Gastrocnemius medialis (tissue), 4 donors: ENCODE data around the gene FFAR4. TPM values are rescaled to one million over a fixed set of nuclear protein-coding genes. Genes with fewer than 3 reads are reported as not detected.
A peak's percentile ranks its signal among the peaks of the same experiment; 100 is the strongest.

Experiments
- ATAC-seq, 2 donors: fragments of 150-250 bp; one replicate each; pipeline ENCODE4 v1.9.1; 2016
- DNase-seq, 2 donors: peaks; one replicate each; pipeline ENCODE4 v3.0.0-alpha.2; 2019
- H3K27ac ChIP-seq, 4 donors: fragments of 200-600 bp; sonication (generic); 1 replicate in 1 of 4; 2 replicates in 3 of 4; pipeline ENCODE4 v1.5.1; 2016 to 2018; ENCODE audit warnings: mild to moderate bottlenecking in 2 of 4, moderate library complexity in 1 of 4
- H3K27me3 ChIP-seq, 3 donors: fragments of 200-600 bp; sonication (generic) in 2 of 3; 1 replicate in 1 of 3; 2 replicates in 2 of 3; pipeline versions ENCODE4 v1.5.1 to v1.6.0; 2016 to 2019; ENCODE audit warnings: mild to moderate bottlenecking in 1 of 3, moderate library complexity in 1 of 3
- H3K36me3 ChIP-seq, 2 donors: fragments of 200-600 bp; sonication (generic) in 1 of 2; one replicate each; pipeline ENCODE4 v1.5.1; 2017 to 2018
- H3K4me1 ChIP-seq, 2 donors: fragments of 200-600 bp; sonication (generic) in 1 of 2; one replicate each; pipeline ENCODE4 v1.5.1; 2016 to 2017; ENCODE audit warnings: mild to moderate bottlenecking in 2 of 2
- H3K4me3 ChIP-seq, 4 donors: fragments of 200-600 bp; sonication (generic) in 3 of 4; 1 replicate in 1 of 4; 2 replicates in 3 of 4; pipeline ENCODE4 v1.5.1; 2016 to 2019; ENCODE audit warnings: mild to moderate bottlenecking in 2 of 4
- H3K9me3 ChIP-seq, 3 donors: fragments of 200-600 bp; sonication (generic) in 2 of 3; 1 replicate in 1 of 3; 2 replicates in 2 of 3; pipeline ENCODE4 v1.5.1; 2016 to 2019
- POLR2A ChIP-seq, 2 donors: fragments of 450-650 bp; IDR thresholded peaks; one replicate each; pipeline ENCODE4 v1.6.1; 2017; ENCODE audit warnings: antibody characterized with exemption in 2 of 2, mild to moderate bottlenecking in 2 of 2, moderate library complexity in 2 of 2
- in situ Hi-C, 4 donors: fragments of 200-750 bp; cut with MboI; loops; one replicate each; pipeline versions ENCODE4 v1.15.0 to v1.8.0; 2017; ENCODE audit warnings: low sequenced_read_pairs in 4 of 4
- intact Hi-C: fragments of 100-400 bp; cut with DNase I; formaldehyde crosslinking; loops from one replicate; pipeline ENCODE4 v1.15.1; 2023; ENCODE audit warnings: low total_unique reads
- total RNA-seq, 4 donors: library from RNA; depleted of rRNA; stranded (reverse); fragments of >200 nt; gene quantifications; one replicate each; pipeline versions ENCODE4 v1.1.0 to v1.2.3, GENCODE V29; 2016
- TF ChIP-seq, protein P1 (sequence below), 5 experiments: fragments of 450-650 bp in 3 of 5; fragments of 200-600 bp in 2 of 5; sonication (generic) in 2 of 5; IDR thresholded peaks in 4 of 5; conservative IDR thresholded peaks in 1 of 5; 1 replicate in 4 of 5; 2 replicates in 1 of 5; pipeline ENCODE4 v1.5.1; 2016 to 2019; ENCODE audit warnings: antibody characterized with exemption in 5 of 5, mild to moderate bottlenecking in 3 of 5, moderate library complexity in 3 of 5

The FFAR4 gene
- total RNA-seq, 4 donors from 2014 or later, result 0.10 to 0.17 TPM; not detected in 2

DNA sequence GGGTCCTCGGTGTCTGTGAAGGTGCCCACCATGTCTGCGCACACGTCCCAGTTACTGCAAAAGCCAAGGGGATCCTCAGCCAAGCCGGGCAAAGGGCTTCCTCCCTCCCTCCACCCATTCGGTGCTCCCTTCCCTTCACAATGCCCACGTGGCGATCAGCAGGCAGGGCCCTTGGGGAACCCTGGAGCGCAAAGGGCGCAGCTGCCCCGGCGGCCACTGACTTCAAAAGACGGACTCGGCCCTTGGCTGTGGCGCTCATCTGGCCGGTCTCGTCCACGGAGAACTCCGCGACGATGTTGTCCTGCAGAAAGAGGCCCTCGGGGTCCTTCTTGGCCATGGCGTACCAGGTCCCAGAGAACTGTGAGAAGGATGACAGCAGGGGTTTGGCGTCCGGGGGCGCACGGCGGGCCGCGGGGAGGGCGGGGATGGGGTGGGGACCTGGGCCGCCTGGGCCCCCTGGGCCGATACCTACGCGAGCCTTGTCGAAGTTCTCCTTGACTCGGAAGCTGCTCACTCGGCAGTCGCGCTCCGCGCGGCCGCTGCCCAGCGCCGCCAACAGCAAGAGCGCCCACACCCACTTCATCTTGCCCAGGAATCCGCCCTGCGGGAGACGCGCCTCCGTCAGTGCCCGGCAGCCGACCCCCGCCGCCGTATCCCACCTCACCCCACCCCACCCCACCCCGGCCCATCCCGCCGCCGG lies 34.1 kb downstream of the FFAR4 start:
- H3K4me3 ChIP-seq, result peak overlapping the region; percentile 16 to 40 (median 26)
- DNase-seq, result no peak
- in situ Hi-C loops (no loop called here), intact Hi-C loops (no loop called here)
- no peak overlapping the region for H3K27ac ChIP-seq
- peak in 1 of 2 donors; percentile 23 for ATAC-seq
- no peaks in the 10 kb centered on the region for H3K9me3 ChIP-seq
- H3K4me1 ChIP-seq, result peaks cover 0 to 9% of the 10 kb centered on the region in 2 donors
- peaks cover 25 to 33% (median 27%) of the 10 kb centered on the region in 3 donors for H3K27me3 ChIP-seq
- TF ChIP-seq, protein P1, sequence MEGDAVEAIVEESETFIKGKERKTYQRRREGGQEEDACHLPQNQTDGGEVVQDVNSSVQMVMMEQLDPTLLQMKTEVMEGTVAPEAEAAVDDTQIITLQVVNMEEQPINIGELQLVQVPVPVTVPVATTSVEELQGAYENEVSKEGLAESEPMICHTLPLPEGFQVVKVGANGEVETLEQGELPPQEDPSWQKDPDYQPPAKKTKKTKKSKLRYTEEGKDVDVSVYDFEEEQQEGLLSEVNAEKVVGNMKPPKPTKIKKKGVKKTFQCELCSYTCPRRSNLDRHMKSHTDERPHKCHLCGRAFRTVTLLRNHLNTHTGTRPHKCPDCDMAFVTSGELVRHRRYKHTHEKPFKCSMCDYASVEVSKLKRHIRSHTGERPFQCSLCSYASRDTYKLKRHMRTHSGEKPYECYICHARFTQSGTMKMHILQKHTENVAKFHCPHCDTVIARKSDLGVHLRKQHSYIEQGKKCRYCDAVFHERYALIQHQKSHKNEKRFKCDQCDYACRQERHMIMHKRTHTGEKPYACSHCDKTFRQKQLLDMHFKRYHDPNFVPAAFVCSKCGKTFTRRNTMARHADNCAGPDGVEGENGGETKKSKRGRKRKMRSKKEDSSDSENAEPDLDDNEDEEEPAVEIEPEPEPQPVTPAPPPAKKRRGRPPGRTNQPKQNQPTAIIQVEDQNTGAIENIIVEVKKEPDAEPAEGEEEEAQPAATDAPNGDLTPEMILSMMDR (IDR thresholded peaks at IDR 0.05 in 4 of 5, conservative IDR thresholded peaks at IDR 0.05 in 1 of 5), result no peak
- no peak for TF ChIP-seq POLR2A (IDR thresholded peaks at IDR 0.05)
- no peaks in the 10 kb centered on the region for H3K36me3 ChIP-seq

DNA sequence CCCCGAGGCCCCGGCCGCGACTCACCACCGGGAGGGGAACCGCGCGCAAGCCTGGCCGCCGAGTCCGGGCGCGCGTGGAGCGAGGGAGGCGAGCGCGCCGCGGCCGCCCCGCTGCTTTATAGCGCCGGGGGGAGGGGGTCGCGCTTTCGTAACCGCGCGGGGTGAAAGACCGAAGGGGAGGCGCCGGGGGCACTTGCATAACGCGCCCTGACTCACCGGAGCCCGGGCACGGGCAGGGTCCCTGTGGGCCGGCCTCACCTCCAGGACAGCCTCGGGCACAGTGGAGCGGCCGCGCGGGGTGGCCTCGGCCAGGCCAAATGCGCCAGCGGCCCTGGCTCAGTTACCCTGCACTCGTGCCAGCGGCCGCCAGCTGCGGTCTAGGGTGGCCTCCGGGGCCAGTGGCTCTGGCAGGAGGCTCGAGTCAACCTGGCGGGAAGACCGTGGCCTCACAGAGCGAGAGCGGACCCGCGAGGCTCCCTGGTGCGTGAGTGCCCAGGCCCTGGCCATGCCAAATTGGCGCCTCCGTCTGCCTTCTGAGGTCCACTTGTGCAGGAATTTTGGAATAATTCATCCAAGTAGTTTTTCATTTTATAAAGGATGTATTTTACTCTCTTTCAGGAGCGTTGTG lies 34.8 kb downstream of the FFAR4 start, which contains the start of gene RBP4:
Gene RBP4, minus strand, starts transcription at position 90 of the 628 bp plus-strand sequence. CDS start 207 bp downstream, outside the sequence.
- intact Hi-C loops (no loop called here), in situ Hi-C loops (no loop called here)
- Histone ChIP-seq H3K36me3 (no peaks in the 10 kb centered on the region), H3K27ac (no peak within 1 kb of the TSS), H3K4me1 (peaks cover 0 to 9% of the 10 kb centered on the region in 2 donors), H3K4me3 (peak within 1 kb of the TSS; percentile 16 to 40 (median 26)), H3K9me3 (no peaks in the 10 kb centered on the region), H3K27me3 (peaks cover 25 to 33% (median 27%) of the 10 kb centered on the region in 3 donors)
- TF ChIP-seq POLR2A (IDR thresholded peaks at IDR 0.05), result no peak
- TF ChIP-seq, protein P1 (IDR thresholded peaks at IDR 0.05 in 4 of 5, conservative IDR thresholded peaks at IDR 0.05 in 1 of 5), result no peak
- ATAC-seq (no peak), DNase-seq (no peak)

DNA sequence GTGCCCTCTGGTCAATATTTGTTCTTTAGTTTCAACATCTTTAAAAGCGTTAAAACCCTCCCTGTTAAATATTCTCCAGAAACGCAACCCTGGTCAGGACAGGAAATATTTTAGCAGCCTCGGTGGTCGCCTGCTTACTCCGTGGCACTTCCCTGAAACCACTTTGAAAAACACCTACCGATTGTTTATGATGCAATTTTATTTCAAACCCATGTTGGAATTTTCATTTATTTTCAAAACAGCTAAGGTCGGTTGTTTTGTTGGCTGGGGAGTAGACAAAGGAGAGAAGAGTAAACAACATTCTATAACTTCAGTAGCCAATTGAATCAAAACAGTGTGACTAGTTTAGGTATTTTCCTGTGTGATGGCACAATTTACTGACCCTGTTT lies 35.3 kb downstream of the FFAR4 start:
- Histone ChIP-seq H3K27me3 (peaks cover 25 to 33% (median 27%) of the 10 kb centered on the region in 3 donors), H3K36me3 (no peaks in the 10 kb centered on the region), H3K4me3 (no peak overlapping the region), H3K9me3 (no peaks in the 10 kb centered on the region), H3K4me1 (peaks cover 0 to 9% of the 10 kb centered on the region in 2 donors), H3K27ac (no peak overlapping the region)
- intact Hi-C loops, result no loop called here
- no peak for DNase-seq
- ATAC-seq, result no peak
- TF ChIP-seq, protein P1 (IDR thresholded peaks at IDR 0.05 in 4 of 5, conservative IDR thresholded peaks at IDR 0.05 in 1 of 5), result no peak
- no peak for TF ChIP-seq POLR2A (IDR thresholded peaks at IDR 0.05)
- in situ Hi-C loops, result no loop called here

DNA sequence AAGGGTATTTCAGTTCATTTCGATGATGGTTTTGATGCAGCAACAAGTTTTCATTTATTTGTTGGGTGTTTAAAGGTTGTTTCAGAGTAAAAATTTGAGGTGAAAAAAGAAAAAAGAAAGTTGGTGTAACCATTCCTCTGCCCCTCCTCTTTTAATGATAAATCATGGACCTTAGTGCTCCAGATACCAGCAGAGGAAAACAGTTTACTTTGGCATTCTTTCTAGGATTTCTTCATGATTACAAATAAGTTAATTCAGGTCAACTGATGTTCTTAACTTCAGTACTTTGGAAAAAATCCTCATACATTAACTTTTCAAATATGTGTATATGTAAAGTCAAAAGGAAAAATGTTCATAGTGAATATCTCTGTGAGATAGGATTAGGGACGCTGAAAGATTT lies 36.6 kb downstream of the FFAR4 start:
- in situ Hi-C loops (no loop called here), intact Hi-C loops (no loop called here)
- Histone ChIP-seq H3K27ac (no peak overlapping the region), H3K4me3 (no peak overlapping the region), H3K4me1 (peaks cover 0 to 9% of the 10 kb centered on the region in 2 donors), H3K27me3 (peaks cover 25 to 33% (median 27%) of the 10 kb centered on the region in 3 donors), H3K36me3 (no peaks in the 10 kb centered on the region), H3K9me3 (no peaks in the 10 kb centered on the region)
- DNase-seq (no peak), ATAC-seq (no peak)
- TF ChIP-seq, protein P1 (IDR thresholded peaks at IDR 0.05 in 4 of 5, conservative IDR thresholded peaks at IDR 0.05 in 1 of 5), result no peak
- TF ChIP-seq POLR2A (IDR thresholded peaks at IDR 0.05), result no peak
